Measurements from ENCODE around the gene OR4K14. TPM values are rescaled to one million over a fixed set of nuclear protein-coding genes. Genes with fewer than 3 reads are reported as not detected.

Gene OR4K14, protein sequence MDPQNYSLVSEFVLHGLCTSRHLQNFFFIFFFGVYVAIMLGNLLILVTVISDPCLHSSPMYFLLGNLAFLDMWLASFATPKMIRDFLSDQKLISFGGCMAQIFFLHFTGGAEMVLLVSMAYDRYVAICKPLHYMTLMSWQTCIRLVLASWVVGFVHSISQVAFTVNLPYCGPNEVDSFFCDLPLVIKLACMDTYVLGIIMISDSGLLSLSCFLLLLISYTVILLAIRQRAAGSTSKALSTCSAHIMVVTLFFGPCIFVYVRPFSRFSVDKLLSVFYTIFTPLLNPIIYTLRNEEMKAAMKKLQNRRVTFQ
- not detected for total RNA-seq
- not detected for polyA plus RNA-seq
- long read RNA-seq, donor 1, result 0 reads
- long read RNA-seq, donor 2, result 0 reads

DNA sequence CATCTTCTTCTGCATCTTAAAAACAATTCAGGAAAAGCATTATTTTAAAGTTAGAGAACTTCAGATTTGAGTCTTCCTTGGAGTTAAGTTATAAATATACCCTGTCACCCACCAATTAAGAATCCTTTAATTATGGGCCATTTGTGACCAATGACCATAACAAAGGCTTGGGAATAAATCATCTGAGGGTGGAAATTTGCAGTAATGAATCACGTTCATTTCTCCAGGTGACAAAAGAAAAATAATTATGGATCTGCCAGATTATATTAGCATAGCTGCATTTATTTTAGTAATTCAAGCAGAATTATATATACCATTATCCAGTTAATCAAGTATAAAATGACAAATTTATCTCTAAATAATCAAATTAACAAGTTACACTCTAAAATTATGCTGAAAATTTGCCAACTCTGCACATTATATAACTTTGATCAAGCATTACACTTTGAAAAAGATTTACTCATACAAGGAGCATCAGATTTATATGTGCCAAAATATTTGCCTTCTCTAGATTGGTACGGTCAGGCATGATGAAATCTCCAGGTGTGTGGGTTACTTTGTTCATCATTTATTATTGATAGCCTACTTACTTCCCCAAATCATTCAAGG lies at the start of gene OR4K14:
Gene OR4K14 (minus strand): TSS at position 51 of the 609 bp plus-strand sequence. CDS start 4,114 bp downstream, outside the sequence.
- Histone ChIP-seq H3K4me3 (no peak within 1 kb of the TSS), H3K27ac (no peak within 1 kb of the TSS), H3K9me3 (no peaks in the 10 kb centered on the region), H3K27me3 (ENCODE audit: insufficient read depth in 3 of 3, low read length in 2 of 3) (no peaks in the 10 kb centered on the region), H3K4me1 (no peaks in the 10 kb centered on the region), H3K36me3 (ENCODE audit: insufficient read depth in 1 of 2, low read depth in 1 of 2) (no peaks in the 10 kb centered on the region)
- TF ChIP-seq, protein P1, sequence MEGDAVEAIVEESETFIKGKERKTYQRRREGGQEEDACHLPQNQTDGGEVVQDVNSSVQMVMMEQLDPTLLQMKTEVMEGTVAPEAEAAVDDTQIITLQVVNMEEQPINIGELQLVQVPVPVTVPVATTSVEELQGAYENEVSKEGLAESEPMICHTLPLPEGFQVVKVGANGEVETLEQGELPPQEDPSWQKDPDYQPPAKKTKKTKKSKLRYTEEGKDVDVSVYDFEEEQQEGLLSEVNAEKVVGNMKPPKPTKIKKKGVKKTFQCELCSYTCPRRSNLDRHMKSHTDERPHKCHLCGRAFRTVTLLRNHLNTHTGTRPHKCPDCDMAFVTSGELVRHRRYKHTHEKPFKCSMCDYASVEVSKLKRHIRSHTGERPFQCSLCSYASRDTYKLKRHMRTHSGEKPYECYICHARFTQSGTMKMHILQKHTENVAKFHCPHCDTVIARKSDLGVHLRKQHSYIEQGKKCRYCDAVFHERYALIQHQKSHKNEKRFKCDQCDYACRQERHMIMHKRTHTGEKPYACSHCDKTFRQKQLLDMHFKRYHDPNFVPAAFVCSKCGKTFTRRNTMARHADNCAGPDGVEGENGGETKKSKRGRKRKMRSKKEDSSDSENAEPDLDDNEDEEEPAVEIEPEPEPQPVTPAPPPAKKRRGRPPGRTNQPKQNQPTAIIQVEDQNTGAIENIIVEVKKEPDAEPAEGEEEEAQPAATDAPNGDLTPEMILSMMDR (IDR thresholded peaks at IDR 0.05), result no peak
- intact Hi-C loops (cut with DNase I), result no loop called here
- no peak for ATAC-seq
- 64 to 71% (median 69%) methylated on average over 2 of the region's 2 CpGs for WGBS, 3 donors
- DNase-seq, result no peak

DNA sequence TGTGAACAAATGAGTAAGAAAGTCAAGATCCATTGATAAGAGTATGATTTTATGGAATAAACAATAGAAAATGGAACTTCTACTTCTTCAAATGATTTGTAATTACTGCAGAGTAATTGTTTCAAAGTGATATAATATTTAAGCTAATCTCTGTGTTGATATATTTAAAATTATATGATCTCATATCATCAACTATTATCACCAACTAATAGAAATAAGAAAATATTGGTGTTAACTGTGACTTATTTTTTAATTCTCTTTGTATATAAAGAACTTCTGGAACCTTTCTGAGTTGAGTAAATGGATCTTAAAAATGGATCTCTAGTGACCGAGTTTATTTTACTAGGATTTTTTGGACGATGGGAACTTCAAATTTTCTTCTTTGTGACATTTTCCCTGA lies 40.6 kb upstream of the OR4K14 start, which contains the start of gene OR4L1:
Gene OR4L1 (plus strand): TSS at position 301 of the 400 bp plus-strand sequence. CDS start 0 bp downstream, at position 301.
- TF ChIP-seq, protein P1 (IDR thresholded peaks at IDR 0.05), result no peak
- WGBS, 3 donors, result 57 to 68% (median 59%) methylated on average over 2 of the region's 2 CpGs
- no peak within 1 kb of the TSS for H3K27ac ChIP-seq
- no peaks in the 10 kb centered on the region for H3K36me3 ChIP-seq (ENCODE audit: insufficient read depth in 1 of 2, low read depth in 1 of 2)
- no peaks in the 10 kb centered on the region for H3K9me3 ChIP-seq
- no peak within 1 kb of the TSS for H3K4me3 ChIP-seq
- DNase-seq (no peak), ATAC-seq (no peak)
- no peaks in the 10 kb centered on the region for H3K4me1 ChIP-seq
- no peaks in the 10 kb centered on the region for H3K27me3 ChIP-seq (ENCODE audit: insufficient read depth in 3 of 3, low read length in 2 of 3)
- intact Hi-C loops (cut with DNase I), result no loop called here

DNA sequence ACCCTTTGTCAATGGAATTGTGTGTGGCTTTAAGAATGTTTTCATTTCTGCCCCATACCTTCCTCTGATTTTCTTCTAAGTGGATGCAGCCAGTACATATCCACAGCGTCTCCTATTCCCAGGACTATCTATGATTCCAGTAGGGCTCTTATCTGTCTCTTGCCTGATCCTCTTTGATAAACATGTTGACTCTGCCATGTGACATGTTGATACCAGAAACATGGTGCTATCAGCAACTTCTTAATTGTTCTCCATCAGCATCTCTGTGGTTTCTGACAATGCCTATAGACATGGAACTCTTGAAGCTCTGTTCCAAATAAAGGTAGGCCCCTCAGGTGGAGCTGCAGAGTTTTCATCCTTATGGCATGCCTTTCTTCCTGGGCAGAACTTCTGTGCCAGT lies 29.1 kb upstream of the OR4K14 start:
- H3K4me1 ChIP-seq, result no peaks in the 10 kb centered on the region
- H3K27ac ChIP-seq, result no peak overlapping the region
- H3K9me3 ChIP-seq, result no peaks in the 10 kb centered on the region
- no peaks in the 10 kb centered on the region for H3K27me3 ChIP-seq (ENCODE audit: insufficient read depth in 3 of 3, low read length in 2 of 3)
- WGBS, 3 donors, result 50 to 67% (median 60%) methylated on average over 1 of the region's 1 CpG
- TF ChIP-seq, protein P1 (IDR thresholded peaks at IDR 0.05), result no peak
- ATAC-seq (no peak), DNase-seq (no peak)
- no peaks in the 10 kb centered on the region for H3K36me3 ChIP-seq (ENCODE audit: insufficient read depth in 1 of 2, low read depth in 1 of 2)
- intact Hi-C loops (cut with DNase I), result no loop called here
- no peak overlapping the region for H3K4me3 ChIP-seq

DNA sequence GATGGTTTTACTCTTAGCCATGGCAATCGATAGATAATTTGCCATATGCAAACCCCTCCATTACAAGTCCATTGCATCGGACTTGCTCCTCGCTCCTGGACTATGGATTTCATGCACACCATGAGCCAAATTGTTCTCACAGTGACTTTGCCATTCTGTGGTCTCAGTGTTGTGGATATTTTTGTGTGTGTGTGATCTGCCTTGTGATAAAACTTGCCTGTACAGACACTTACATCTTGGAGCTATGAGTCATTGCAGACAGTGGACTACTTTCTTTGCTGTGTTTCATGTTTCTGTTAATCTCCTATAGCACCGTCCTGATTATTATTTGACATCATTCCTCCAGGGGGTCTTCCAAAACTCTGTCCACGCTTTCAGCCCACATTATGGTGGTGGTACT lies 25.1 kb upstream of the OR4K14 start:
- DNase-seq, result no peak
- no peaks in the 10 kb centered on the region for H3K9me3 ChIP-seq
- no peak overlapping the region for H3K4me3 ChIP-seq
- ATAC-seq, result no peak
- intact Hi-C loops (cut with DNase I), result no loop called here
- no peaks in the 10 kb centered on the region for H3K36me3 ChIP-seq (ENCODE audit: insufficient read depth in 1 of 2, low read depth in 1 of 2)
- H3K27ac ChIP-seq, result no peak overlapping the region
- TF ChIP-seq, protein P1 (IDR thresholded peaks at IDR 0.05), result no peak
- no peaks in the 10 kb centered on the region for H3K27me3 ChIP-seq (ENCODE audit: insufficient read depth in 3 of 3, low read length in 2 of 3)
- H3K4me1 ChIP-seq, result no peaks in the 10 kb centered on the region
- WGBS, 3 donors, result 64 to 69% (median 66%) methylated on average over 5 of the region's 5 CpGs
